A549 (cell line): Measurements from ENCODE around the gene POLQ. TPM values are rescaled to one million over a fixed set of nuclear protein-coding genes. Genes with fewer than 3 reads are reported as not detected.

Experiments
- ATAC-seq, 2 experiments: fragments of 200-7000 bp in 1 of 2; fragments of >200 bp in 1 of 2; cut with Nextera tagmentation in 1 of 2; cut with Tn5 transposase in 1 of 2; 3 replicates each; pipeline versions ENCODE4 v1.8.0 to v1.9.1; 2018 to 2020; ENCODE audit warnings: mild to moderate bottlenecking in 1 of 2, moderate library complexity in 1 of 2
- CTCF ChIA-PET: fragments of 300-600 bp; sonication (Branson Sonifier 250); formaldehyde crosslinking; extraction: SDS; loops from one replicate; lab custom pipeline; 2021; ENCODE audit warnings: antibody characterized with exemption, inconsistent platforms; lab: Yijun Ruan, JAX
- POLR2A ChIA-PET: fragments of 350-600 bp; formaldehyde crosslinking; extraction: SDS; loops from one replicate; lab custom pipeline; 2021; ENCODE audit warnings: antibody characterized with exemption, inconsistent platforms; lab: Yijun Ruan, JAX
- DNase-seq, 2 experiments: peaks; one replicate each; pipeline versions ENCODE4 v3.0.0 to v3.0.0-alpha.2; 2011 to 2016; ENCODE audit warnings: low read depth in 1 of 2, low spot score in 1 of 2
- FAIRE-seq: peaks from 2 replicates; lab custom pipeline; 2011; peaks lifted over from hg19 to GRCh38; lab: Jason Lieb, UNC
- H3K27ac ChIP-seq, 2 experiments: fragments of >200 bp; sonication (Bioruptor Twin); formaldehyde crosslinking; 3 replicates each; pipeline ENCODE4 v1.5.1; 2016 to 2017
- H3K4me1 ChIP-seq: fragments of >200 bp; sonication (Bioruptor Twin); formaldehyde crosslinking; 3 replicates; pipeline ENCODE4 v1.6.1; 2016
- H3K4me2 ChIP-seq: fragments of >200 bp; sonication (Bioruptor Twin); formaldehyde crosslinking; 3 replicates; pipeline ENCODE4 v1.6.1; 2016
- H3K4me3 ChIP-seq: fragments of >200 bp; sonication (Bioruptor Twin); formaldehyde crosslinking; 3 replicates; pipeline ENCODE4 v1.5.1; 2016
- H3K9me3 ChIP-seq: fragments of >200 bp; sonication (Bioruptor Twin); formaldehyde crosslinking; 3 replicates; pipeline ENCODE4 v1.6.1; 2016
- CBX2 ChIP-seq: fragments of 200-600 bp; sonication (generic); IDR thresholded peaks from 2 replicates; pipeline ENCODE4 v1.6.1; 2016; ENCODE audit warnings: low read depth, mild to moderate bottlenecking, borderline replicate concordance
- CHD2 ChIP-seq: fragments of 150-350 bp; IDR thresholded peaks from 2 replicates; pipeline ENCODE4 v1.6.1; 2014; ENCODE audit warnings: low read length; ENCODE audit not compliant: partially characterized antibody
- CHD4 ChIP-seq: fragments of 200-600 bp; sonication (generic); IDR thresholded peaks from 2 replicates; pipeline ENCODE4 v1.6.1; 2016; ENCODE audit warnings: antibody characterized with exemption, mild to moderate bottlenecking, borderline replicate concordance
- EP300 ChIP-seq, 2 experiments: fragments of >200 bp; sonication (Bioruptor Twin); formaldehyde crosslinking; IDR thresholded peaks; 2 replicates in 1 of 2; 3 replicates in 1 of 2; pipeline ENCODE4 v1.6.1; 2016 to 2017
- FOSB ChIP-seq: fragments of 250-450 bp; sonication (Bioruptor Pico); IDR thresholded peaks from 2 replicates; pipeline ENCODE4 v1.5.0; 2020; ENCODE audit warnings: mild to moderate bottlenecking, moderate library complexity
- FOSL2 ChIP-seq, 2 experiments: fragments of 450-650 bp in 1 of 2; fragments of >200 bp in 1 of 2; sonication (Bioruptor Twin) in 1 of 2; formaldehyde crosslinking; IDR thresholded peaks; 2 replicates each; pipeline versions ENCODE4 v1.5.0 to v1.6.1; 2016 to 2020; ENCODE audit warnings: mild to moderate bottlenecking in 1 of 2, moderate library complexity in 1 of 2
- FOXS1 ChIP-seq: fragments of 250-450 bp; sonication (Bioruptor Pico); IDR thresholded peaks from 2 replicates; pipeline ENCODE4 v1.5.0; 2020; ENCODE audit warnings: mild to moderate bottlenecking, moderate library complexity
- GATA3 ChIP-seq: IDR thresholded peaks from 2 replicates; pipeline ENCODE4 v1.6.1; 2012; ENCODE audit warnings: borderline replicate concordance
- HDAC2 ChIP-seq: fragments of 200-600 bp; sonication (generic); IDR thresholded peaks from 2 replicates; pipeline ENCODE4 v1.6.1; 2016
- HOXB13 ChIP-seq: fragments of 250-450 bp; sonication (Bioruptor Pico); IDR thresholded peaks from 2 replicates; pipeline ENCODE4 v1.5.0; 2020; ENCODE audit warnings: low read depth, mild to moderate bottlenecking, moderate library complexity
- KDM1A ChIP-seq: fragments of 200-600 bp; sonication (generic); IDR thresholded peaks from 2 replicates; pipeline ENCODE4 v1.6.1; 2016; ENCODE audit warnings: low read depth, mild to moderate bottlenecking
- KDM5A ChIP-seq: fragments of 200-600 bp; sonication (generic); IDR thresholded peaks from 2 replicates; pipeline ENCODE4 v1.6.1; 2016; ENCODE audit warnings: antibody characterized with exemption, mild to moderate bottlenecking
- MAZ ChIP-seq: fragments of 150-350 bp; IDR thresholded peaks from 2 replicates; pipeline ENCODE4 v1.6.1; 2014; ENCODE audit warnings: antibody characterized with exemption, low read depth, low read length, borderline replicate concordance
- NPAS2 ChIP-seq: fragments of 250-450 bp; sonication (Bioruptor Pico); IDR thresholded peaks from 2 replicates; pipeline ENCODE4 v1.8.0; 2022; ENCODE audit warnings: mild to moderate bottlenecking, moderate library complexity, borderline replicate concordance
- NR3C1 ChIP-seq: fragments of >200 bp; sonication (Bioruptor Twin); formaldehyde crosslinking; IDR thresholded peaks from 3 replicates; pipeline ENCODE4 v1.6.1; 2017
- POLR2A ChIP-seq: IDR thresholded peaks from 2 replicates; pipeline ENCODE4 v1.6.1; 2012; ENCODE audit warnings: mild to moderate bottlenecking, low read length
- POLR2AphosphoS2 ChIP-seq: conservative IDR thresholded peaks from 2 replicates; pipeline ENCODE4 v1.6.1; 2012; ENCODE audit warnings: low read length, improper control_type of control experiment, inconsistent platforms
- RARB ChIP-seq: fragments of 250-450 bp; sonication (Bioruptor Pico); IDR thresholded peaks from 2 replicates; pipeline ENCODE4 v1.8.0; 2021; ENCODE audit warnings: mild to moderate bottlenecking, moderate library complexity
- SMC3 ChIP-seq: fragments of >200 bp; sonication (Bioruptor Twin); formaldehyde crosslinking; IDR thresholded peaks from 3 replicates; pipeline ENCODE4 v1.6.1; 2018; ENCODE audit warnings: inconsistent platforms
- SREBF2 ChIP-seq: fragments of 450-650 bp; IDR thresholded peaks from 2 replicates; pipeline ENCODE4 v1.6.1; 2014; ENCODE audit warnings: mild to moderate bottlenecking, moderate library complexity
- TP53 ChIP-seq: fragments of 250-450 bp; sonication (Bioruptor Pico); IDR thresholded peaks from 2 replicates; pipeline ENCODE4 v1.5.0; 2021; ENCODE audit warnings: mild to moderate bottlenecking, moderate library complexity
- WGBS: methylation state at CpG from one replicate; pipeline ENCODE4 v1.1.6; 2017; ENCODE audit errors: missing lambda C conversion rate; 5-methylcytosine and 5-hydroxymethylcytosine counted together
- polyA plus RNA-seq, 4 experiments: library from polyadenylated mRNA; depleted of rRNA in 3 of 4; stranded (reverse); fragments of >200 nt; fragmentation: RNase III in 1 of 4; extraction: RNeasy Plus Mini Kit Qiagen cat#74134 plus additional on column Dnase treatment in 1 of 4; gene quantifications; 2 replicates in 3 of 4; 3 replicates in 1 of 4; pipeline ENCODE4 v1.2.3, GENCODE V29; 2011 to 2017
- TF ChIP-seq, protein P1 (sequence below): fragments of >200 bp; sonication (Bioruptor Twin); formaldehyde crosslinking; IDR thresholded peaks from 3 replicates; pipeline ENCODE4 v1.5.1; 2016
- TF ChIP-seq, protein P2 (sequence below): fragments of 150-350 bp; IDR thresholded peaks from 2 replicates; pipeline ENCODE4 v1.6.1; 2014; ENCODE audit warnings: low read depth, mild to moderate bottlenecking, low read length
- TF ChIP-seq, protein P3 (sequence below): fragments of >200 bp; sonication (Bioruptor Twin); formaldehyde crosslinking; IDR thresholded peaks from 3 replicates; pipeline ENCODE4 v1.6.1; 2016
- TF ChIP-seq, protein P4 (sequence below): IDR thresholded peaks from 2 replicates; pipeline ENCODE4 v1.6.1; 2012

The POLQ gene
- polyA plus RNA-seq, 2 of the 4 experiments (the other 2 are of a cell fraction), result 9.9 to 12.4 TPM

DNA sequence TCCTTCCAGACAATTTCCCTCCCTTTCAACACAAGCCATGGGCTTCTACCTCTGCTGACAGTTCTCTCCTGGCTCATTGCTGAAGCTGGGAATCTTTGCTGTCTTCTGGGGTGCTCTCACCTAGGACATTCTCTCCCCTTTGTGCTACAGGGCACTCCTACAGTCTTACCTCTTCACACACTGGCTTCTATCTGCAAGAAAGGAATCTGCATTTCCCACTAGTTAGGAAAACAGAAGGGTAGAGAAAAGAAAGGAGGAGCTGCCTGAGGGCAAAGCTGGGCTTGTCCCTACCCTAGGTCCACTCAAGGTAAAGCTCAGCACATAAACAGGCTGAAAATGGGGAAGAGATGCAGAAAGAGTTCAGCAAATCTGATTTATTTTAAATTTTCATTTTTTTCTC lies 16.4 kb upstream of the POLQ start:
- CTCF ChIA-PET, result interaction anchor here (1.2 to 3.0 kb wide), 2 partner anchors 13 to 16 kb away, joined by 3 to 17 read pairs; partner anchors contain the start of gene POLQ
- Histone ChIP-seq H3K4me2 (no peak overlapping the region), H3K4me3 (no peak overlapping the region), H3K4me1 (no peaks in the 10 kb centered on the region), H3K9me3 (no peaks in the 10 kb centered on the region), H3K27ac (no peak overlapping the region; a peak in 1 of 6 replicates)
- ATAC-seq (peak in 1 of 2 experiments; percentile 19; a peak in 1 of 6 replicates), FAIRE-seq (no peak), DNase-seq (no peak)
- TF ChIP-seq, protein P1, sequence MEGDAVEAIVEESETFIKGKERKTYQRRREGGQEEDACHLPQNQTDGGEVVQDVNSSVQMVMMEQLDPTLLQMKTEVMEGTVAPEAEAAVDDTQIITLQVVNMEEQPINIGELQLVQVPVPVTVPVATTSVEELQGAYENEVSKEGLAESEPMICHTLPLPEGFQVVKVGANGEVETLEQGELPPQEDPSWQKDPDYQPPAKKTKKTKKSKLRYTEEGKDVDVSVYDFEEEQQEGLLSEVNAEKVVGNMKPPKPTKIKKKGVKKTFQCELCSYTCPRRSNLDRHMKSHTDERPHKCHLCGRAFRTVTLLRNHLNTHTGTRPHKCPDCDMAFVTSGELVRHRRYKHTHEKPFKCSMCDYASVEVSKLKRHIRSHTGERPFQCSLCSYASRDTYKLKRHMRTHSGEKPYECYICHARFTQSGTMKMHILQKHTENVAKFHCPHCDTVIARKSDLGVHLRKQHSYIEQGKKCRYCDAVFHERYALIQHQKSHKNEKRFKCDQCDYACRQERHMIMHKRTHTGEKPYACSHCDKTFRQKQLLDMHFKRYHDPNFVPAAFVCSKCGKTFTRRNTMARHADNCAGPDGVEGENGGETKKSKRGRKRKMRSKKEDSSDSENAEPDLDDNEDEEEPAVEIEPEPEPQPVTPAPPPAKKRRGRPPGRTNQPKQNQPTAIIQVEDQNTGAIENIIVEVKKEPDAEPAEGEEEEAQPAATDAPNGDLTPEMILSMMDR, result no peak
- TF ChIP-seq, protein P2, sequence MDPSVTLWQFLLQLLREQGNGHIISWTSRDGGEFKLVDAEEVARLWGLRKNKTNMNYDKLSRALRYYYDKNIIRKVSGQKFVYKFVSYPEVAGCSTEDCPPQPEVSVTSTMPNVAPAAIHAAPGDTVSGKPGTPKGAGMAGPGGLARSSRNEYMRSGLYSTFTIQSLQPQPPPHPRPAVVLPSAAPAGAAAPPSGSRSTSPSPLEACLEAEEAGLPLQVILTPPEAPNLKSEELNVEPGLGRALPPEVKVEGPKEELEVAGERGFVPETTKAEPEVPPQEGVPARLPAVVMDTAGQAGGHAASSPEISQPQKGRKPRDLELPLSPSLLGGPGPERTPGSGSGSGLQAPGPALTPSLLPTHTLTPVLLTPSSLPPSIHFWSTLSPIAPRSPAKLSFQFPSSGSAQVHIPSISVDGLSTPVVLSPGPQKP, result no peak
- TF ChIP-seq NPAS2 (no peak), CHD2 (no peak), MAZ (no peak), CHD4 (no peak), SREBF2 (no peak), FOSB (CRISPR knock-in tag) (no peak), CBX2 (no peak)
- POLR2A ChIA-PET, result no interaction called here

DNA sequence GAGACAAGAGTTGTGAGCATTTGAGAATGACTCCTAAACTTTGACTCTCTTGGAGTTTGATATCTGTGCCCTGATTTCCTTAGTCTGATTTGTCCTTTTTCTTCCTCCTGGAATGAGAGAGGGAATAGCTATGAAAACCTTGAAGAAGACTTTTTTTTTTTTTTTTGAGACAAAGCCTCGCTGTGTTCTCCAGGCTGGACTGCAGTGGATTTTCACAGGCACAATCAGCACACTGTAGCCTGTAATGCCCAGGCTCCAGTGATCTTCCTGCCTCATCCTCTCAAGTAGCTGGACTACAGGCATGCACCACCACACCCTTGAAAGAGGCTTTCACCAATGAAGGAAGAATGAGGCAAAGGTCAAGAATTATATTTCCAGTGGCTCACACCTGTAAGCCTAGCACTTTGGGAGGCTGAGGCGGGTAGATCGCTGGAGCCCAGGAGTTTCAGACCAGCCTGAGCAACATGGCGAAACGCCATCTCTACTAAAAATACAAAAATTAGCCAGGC lies 11.7 kb upstream of the POLQ start:
- ChIA-PET CTCF (interaction anchor here (0.6 to 2.3 kb wide), 2 partner anchors 10 to 96 kb away, joined by 3 to 8 read pairs; no protein-coding TSS in a partner anchor), POLR2A (no interaction called here)
- no peaks in the 10 kb centered on the region for H3K4me1 ChIP-seq
- WGBS, result 86% methylated on average over 5 of the region's 5 CpGs
- H3K4me3 ChIP-seq, result no peak overlapping the region
- TF ChIP-seq TP53 (CRISPR knock-in tag) (no peak), POLR2AphosphoS2 (no peak), RARB (CRISPR knock-in tag) (no peak), KDM5A (no peak), KDM1A (no peak), CBX2 (no peak), FOSL2 (IDR thresholded peaks at IDR 0.05) (no peak), FOSL2 (CRISPR knock-in tag; IDR thresholded peaks at IDR 0.05) (no peak), GATA3 (no peak), FOXS1 (CRISPR knock-in tag) (no peak), EP300 (IDR thresholded peaks at IDR 0.05) (no peak), SMC3 (no peak), HDAC2 (no peak), POLR2A (no peak), HOXB13 (CRISPR knock-in tag) (no peak), NR3C1 (no peak)
- TF ChIP-seq, protein P3, sequence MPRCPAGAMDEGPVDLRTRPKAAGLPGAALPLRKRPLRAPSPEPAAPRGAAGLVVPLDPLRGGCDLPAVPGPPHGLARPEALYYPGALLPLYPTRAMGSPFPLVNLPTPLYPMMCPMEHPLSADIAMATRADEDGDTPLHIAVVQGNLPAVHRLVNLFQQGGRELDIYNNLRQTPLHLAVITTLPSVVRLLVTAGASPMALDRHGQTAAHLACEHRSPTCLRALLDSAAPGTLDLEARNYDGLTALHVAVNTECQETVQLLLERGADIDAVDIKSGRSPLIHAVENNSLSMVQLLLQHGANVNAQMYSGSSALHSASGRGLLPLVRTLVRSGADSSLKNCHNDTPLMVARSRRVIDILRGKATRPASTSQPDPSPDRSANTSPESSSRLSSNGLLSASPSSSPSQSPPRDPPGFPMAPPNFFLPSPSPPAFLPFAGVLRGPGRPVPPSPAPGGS, result no peak
- TF ChIP-seq, protein P1, result no peak
- TF ChIP-seq, protein P4, sequence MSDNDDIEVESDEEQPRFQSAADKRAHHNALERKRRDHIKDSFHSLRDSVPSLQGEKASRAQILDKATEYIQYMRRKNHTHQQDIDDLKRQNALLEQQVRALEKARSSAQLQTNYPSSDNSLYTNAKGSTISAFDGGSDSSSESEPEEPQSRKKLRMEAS, result no peak
- H3K27ac ChIP-seq, result no peak overlapping the region
- no peak for DNase-seq
- no peaks in the 10 kb centered on the region for H3K9me3 ChIP-seq
- no peak overlapping the region for H3K4me2 ChIP-seq
- FAIRE-seq, result no peak
- ATAC-seq, result no peak; a peak in 1 of 6 replicates
